Effector memory CD4-positive, alpha-beta T cell (primary cell): ENCODE measurements around the gene CALHM6.

Source experiments
- DNase-seq, 3 donors: peaks; one replicate each; pipeline ENCODE4 v3.0.0-alpha.2; 2020
- H3K27ac ChIP-seq: 2 replicates; pipeline ENCODE4 v1.7.0; 2013; ENCODE audit warnings: mild to moderate bottlenecking, low read length, moderate library complexity; ENCODE audit not compliant: insufficient read depth, poor library complexity, severe bottlenecking
- H3K27me3 ChIP-seq: replicated peaks from 2 replicates; pipeline ENCODE4 v1.7.0; 2013; ENCODE audit warnings: mild to moderate bottlenecking, low read length; ENCODE audit not compliant: insufficient read depth, control insufficient read depth, poor library complexity, severe bottlenecking
- H3K36me3 ChIP-seq: 2 replicates; pipeline ENCODE4 v1.7.0; 2013; ENCODE audit warnings: mild to moderate bottlenecking, low read length, moderate library complexity; ENCODE audit not compliant: control insufficient read depth, insufficient read depth
- H3K4me1 ChIP-seq: 2 replicates; pipeline ENCODE4 v1.7.0; 2013; ENCODE audit warnings: low read length, mild to moderate bottlenecking; ENCODE audit not compliant: control insufficient read depth, insufficient read depth, poor library complexity, severe bottlenecking
- H3K4me3 ChIP-seq: 2 replicates; pipeline ENCODE4 v1.7.0; 2013; ENCODE audit warnings: low read length, low read depth, mild to moderate bottlenecking; ENCODE audit not compliant: insufficient read depth, poor library complexity, severe bottlenecking
- H3K9me3 ChIP-seq: 2 replicates; pipeline ENCODE4 v1.7.0; 2013; ENCODE audit warnings: mild to moderate bottlenecking, low read length, moderate library complexity; ENCODE audit not compliant: control insufficient read depth

CALHM6 gene

DNA sequence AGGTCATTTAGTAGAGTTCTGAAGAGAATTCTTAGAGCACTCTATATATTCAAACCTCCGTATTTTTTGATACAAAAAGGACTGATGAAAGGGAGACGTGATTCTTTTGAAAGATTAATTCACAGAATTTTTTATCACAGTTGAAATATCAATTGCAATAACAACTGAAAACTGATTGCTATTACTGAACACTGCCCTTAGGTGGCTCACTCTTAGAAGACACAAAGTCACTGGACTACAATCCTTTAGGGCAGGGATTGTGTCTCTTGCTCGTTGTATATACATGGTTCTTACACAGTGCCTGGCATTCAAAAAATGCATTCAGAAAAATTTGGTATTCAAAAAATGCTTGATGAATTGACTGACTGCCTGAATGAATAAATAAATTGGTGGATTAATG lies 17.1 kb upstream of the CALHM6 start:
- H3K4me3 ChIP-seq, result no peak overlapping the region
- no peak overlapping the region for H3K27ac ChIP-seq
- H3K36me3 ChIP-seq, result no peaks in the 10 kb centered on the region

DNA sequence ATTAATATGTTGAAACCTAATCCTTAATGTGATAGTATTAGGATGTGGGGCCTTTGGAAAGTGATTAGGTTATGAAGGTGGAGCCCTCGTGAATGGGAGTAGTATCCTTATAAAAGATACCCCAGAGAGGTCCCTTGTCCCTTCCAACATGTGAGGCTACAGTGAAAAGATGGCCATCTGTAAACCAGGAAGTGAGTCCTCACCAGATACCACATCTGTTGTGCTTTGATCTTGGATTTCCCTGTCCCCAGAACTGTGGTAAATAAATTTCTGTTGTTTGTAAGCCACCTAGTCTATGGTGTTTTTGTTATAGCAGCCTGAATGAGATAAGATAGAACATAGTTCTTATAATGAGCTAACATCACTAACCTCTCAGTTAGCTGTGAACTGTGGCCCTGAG lies 16.6 kb upstream of the CALHM6 start:
- no peaks in the 10 kb centered on the region for H3K27me3 ChIP-seq
- peaks cover 3% of the 10 kb centered on the region for H3K4me1 ChIP-seq
- H3K4me3 ChIP-seq, result no peak overlapping the region
- H3K27ac ChIP-seq, result no peak overlapping the region
- DNase-seq, result no peak
- H3K9me3 ChIP-seq, result no peaks in the 10 kb centered on the region
- no peaks in the 10 kb centered on the region for H3K36me3 ChIP-seq

More for the DNA sequence above, 17.1 kb upstream of the CALHM6 start:
- no peaks in the 10 kb centered on the region for H3K9me3 ChIP-seq
- H3K4me1 ChIP-seq, result peaks cover 3% of the 10 kb centered on the region
- no peak for DNase-seq
- no peaks in the 10 kb centered on the region for H3K27me3 ChIP-seq

DNA sequence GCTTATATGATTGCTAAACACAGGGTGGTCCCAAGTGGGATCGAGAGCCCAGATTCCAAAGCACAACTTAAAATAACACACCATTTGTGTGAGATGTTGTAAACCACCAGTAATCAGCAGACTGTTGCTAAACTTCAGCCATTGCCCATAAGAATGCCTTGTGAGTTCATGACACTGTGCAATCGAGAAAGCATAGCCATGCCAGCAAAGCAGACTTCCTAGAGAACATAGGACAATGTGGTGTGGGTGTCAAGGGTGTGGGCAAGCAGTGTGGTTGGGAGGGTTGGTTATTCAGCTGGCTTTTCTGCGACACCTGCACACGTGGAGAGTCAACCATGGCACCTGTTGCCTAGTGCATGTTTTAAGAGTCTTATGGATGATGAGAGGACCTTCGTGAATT lies 16.1 kb upstream of the CALHM6 start:
- no peak overlapping the region for H3K27ac ChIP-seq
- H3K36me3 ChIP-seq, result no peaks in the 10 kb centered on the region
- peaks cover 3% of the 10 kb centered on the region for H3K4me1 ChIP-seq
- H3K4me3 ChIP-seq, result no peak overlapping the region
- DNase-seq, result no peak
- H3K9me3 ChIP-seq, result no peaks in the 10 kb centered on the region
- H3K27me3 ChIP-seq, result no peaks in the 10 kb centered on the region

DNA sequence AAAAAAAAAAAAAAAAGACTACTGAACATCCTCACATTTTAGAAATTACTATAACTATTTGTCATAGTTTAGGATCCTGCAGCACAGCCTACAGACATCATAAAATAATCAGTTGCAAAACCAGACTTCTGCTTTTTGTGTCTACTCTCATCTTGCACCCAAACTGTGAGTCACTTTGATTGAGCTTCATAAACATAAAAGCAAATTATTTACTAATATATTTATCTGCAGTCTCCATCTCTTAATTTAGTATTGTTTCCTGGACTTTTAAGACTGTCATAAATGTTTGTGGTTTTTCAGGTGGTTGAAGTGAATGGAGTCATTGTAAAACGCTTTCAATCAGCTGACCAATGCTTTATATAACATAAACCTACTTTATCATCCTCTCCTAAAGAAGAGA lies 14.8 kb upstream of the CALHM6 start:
- DNase-seq, result no peak
- H3K4me3 ChIP-seq, result no peak overlapping the region
- H3K36me3 ChIP-seq, result no peaks in the 10 kb centered on the region
- H3K4me1 ChIP-seq, result peaks cover 3% of the 10 kb centered on the region
- no peak overlapping the region for H3K27ac ChIP-seq
- H3K9me3 ChIP-seq, result no peaks in the 10 kb centered on the region
- no peaks in the 10 kb centered on the region for H3K27me3 ChIP-seq

DNA sequence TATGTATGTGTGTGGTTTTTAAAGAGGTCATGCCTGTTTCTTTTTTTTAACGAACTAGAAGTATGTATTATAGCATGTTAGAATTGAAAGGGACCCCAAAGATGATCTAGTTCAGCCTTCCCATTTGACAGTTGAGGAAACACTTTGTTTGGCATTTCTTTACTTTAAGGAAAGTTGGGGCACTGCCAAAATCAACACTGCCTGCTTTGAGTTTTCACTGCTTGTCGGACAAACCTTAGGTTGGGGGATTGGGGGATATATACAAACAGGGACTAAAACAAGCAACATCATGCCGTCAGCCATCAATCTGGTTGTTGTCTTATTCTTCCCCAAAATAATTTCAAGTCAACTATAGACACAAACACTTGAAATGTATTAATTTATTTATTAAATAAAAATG lies 14.1 kb upstream of the CALHM6 start:
- DNase-seq, result no peak
- H3K36me3 ChIP-seq, result no peaks in the 10 kb centered on the region
- H3K27ac ChIP-seq, result no peak overlapping the region
- H3K27me3 ChIP-seq, result no peaks in the 10 kb centered on the region
- no peak overlapping the region for H3K4me3 ChIP-seq
- peaks cover 3% of the 10 kb centered on the region for H3K4me1 ChIP-seq
- no peaks in the 10 kb centered on the region for H3K9me3 ChIP-seq

DNA sequence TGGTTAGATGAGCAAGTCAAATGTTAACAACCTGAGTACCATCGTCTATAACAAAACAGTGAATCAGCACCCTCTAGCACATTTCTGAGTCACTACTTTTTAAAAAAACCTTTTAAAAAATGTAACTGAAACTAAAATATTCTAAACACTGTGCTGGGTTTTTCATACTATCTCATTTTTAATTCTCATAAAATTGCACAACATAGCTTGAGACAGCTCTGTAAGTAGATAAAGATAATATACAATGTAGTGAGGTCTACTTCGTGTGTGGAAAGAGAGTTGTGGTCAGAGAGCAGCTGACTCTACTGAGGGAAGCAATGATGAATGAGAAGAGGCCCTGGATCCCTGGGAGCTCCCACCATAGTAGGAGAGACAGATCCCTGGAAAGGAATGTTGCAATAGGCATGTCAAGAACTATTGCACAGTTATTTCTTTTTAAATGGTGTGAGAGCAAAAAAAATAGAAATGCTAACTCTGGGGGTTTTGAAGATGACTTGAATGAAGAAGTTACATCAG lies 13.6 kb upstream of the CALHM6 start:
- H3K9me3 ChIP-seq, result no peaks in the 10 kb centered on the region
- no peaks in the 10 kb centered on the region for H3K36me3 ChIP-seq
- H3K27me3 ChIP-seq, result no peaks in the 10 kb centered on the region
- no peak overlapping the region for H3K4me3 ChIP-seq
- DNase-seq, result no peak
- H3K4me1 ChIP-seq, result peaks cover 3% of the 10 kb centered on the region
- no peak overlapping the region for H3K27ac ChIP-seq

DNA sequence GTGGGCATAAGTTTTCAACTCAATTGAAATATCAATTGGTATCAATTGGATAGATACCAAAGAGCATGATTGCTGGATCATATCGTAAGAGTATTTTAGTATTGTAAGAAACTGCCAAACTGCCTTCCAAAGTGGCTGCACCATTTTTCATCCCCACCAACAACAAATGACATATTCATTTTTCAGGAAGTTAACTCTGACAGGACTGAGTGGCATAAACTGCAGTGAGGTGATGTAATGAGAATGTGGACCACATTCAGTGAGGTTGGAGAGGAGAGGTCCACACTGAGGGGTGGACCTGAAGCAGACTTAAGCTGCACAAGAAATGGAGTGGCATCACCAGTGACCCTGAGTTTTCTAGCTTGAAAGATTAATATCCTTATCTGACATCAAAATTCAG lies 11.6 kb upstream of the CALHM6 start:
- H3K36me3 ChIP-seq, result no peaks in the 10 kb centered on the region
- no peak for DNase-seq
- H3K4me1 ChIP-seq, result no peaks in the 10 kb centered on the region
- H3K27me3 ChIP-seq, result no peaks in the 10 kb centered on the region
- H3K27ac ChIP-seq, result no peak overlapping the region
- H3K9me3 ChIP-seq, result no peaks in the 10 kb centered on the region
- H3K4me3 ChIP-seq, result no peak overlapping the region

DNA sequence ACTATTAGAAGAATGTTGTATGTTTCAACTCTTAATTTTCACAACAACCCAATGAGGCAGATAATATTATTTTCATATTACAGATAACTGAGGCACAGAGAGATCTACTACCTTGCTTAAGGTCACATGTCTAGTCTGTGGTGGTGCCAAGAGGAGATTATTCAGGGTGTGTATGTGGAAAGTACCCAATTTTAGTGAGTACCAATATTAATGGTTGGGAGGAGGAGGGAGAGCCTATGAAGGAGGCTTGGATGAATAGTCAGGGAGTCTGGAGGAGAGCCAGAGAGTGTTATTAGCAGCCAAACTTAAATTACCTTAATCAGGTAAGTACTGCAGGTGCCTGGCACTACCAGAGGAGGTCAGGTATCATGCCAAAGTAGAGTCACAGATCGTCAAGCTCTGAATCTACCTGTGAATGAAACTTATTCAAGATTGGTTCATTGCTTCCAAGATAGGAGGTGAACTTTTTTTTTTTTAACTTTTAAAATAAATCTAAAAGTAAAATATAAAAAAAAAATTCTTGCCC lies 10.9 kb upstream of the CALHM6 start:
- H3K4me3 ChIP-seq, result no peak overlapping the region

DNA sequence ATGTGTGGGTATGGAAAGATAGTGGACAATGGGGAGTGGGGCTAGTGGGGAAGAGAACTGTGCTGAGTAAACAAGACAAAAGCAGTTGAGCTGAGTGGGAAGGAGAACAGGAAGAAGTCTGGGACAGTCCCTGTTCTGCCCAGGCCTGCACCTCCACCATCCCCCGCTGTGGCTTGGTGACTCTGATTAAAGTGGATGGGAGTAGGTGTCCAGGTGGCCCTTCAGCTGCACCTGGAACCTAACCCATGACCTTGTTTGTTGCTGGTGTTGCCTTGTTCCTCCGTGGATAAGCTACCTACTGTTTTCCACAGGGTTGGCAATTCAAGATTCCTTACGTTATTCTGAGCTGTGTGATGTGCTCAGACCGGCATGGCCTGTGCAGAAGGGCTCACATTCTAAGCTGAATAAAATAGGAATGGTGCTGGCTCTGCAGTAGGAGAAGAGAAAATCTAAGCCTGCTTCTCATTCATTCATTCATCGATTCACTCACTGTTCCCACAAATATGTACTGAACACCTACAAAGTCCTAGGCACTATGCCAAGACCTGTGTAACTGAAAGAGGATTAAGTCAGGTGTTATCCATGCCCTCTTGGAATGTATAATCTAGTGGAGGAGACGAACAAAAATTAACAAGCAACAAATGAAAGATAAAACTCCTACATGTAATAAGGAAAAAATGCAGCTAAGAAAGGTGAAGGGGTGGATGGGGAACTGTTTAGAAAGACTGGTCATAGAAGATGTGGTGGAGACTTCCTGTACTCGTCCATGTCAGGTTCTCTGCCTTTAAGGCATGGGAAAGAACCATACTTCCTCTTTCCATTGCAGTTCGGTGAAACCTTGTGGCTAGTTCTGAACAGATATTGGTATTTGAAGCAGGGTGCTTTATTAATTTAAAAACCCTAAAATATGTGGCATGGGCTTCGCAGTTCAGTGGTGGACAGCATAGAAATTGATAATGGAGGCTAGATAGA lies 10.1 kb upstream of the CALHM6 start:
- Histone ChIP-seq H3K27ac (no peak overlapping the region), H3K4me1 (no peaks in the 10 kb centered on the region), H3K9me3 (no peaks in the 10 kb centered on the region), H3K36me3 (no peaks in the 10 kb centered on the region), H3K4me3 (no peak overlapping the region), H3K27me3 (no peaks in the 10 kb centered on the region)
- DNase-seq, result no peak

More for the DNA sequence above, 10.9 kb upstream of the CALHM6 start:
- H3K9me3 ChIP-seq, result no peaks in the 10 kb centered on the region
- no peaks in the 10 kb centered on the region for H3K27me3 ChIP-seq
- no peaks in the 10 kb centered on the region for H3K4me1 ChIP-seq
- no peak for DNase-seq
- H3K27ac ChIP-seq, result no peak overlapping the region
- no peaks in the 10 kb centered on the region for H3K36me3 ChIP-seq

DNA sequence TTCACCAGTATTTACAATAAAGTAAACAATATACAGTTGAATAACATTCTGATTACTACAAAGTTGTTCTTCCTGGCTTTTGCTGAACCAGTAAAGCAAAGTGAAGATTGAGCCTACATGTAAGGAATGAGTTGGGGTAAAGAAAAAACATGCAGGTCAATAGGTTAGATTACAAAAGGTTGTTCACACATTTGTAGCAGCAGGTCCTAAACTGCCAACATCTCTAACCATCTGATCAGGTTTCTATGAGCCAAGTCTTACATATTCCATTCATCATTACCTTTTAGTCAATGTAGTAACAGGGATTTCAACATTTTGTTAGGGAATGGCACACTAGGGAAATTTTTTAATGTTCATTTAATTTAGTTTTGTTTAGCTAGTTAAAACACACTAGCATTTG lies 9.3 kb upstream of the CALHM6 start:
- Histone ChIP-seq H3K27ac (no peak overlapping the region), H3K9me3 (no peaks in the 10 kb centered on the region), H3K27me3 (no peaks in the 10 kb centered on the region), H3K4me1 (no peaks in the 10 kb centered on the region), H3K36me3 (no peaks in the 10 kb centered on the region), H3K4me3 (no peak overlapping the region)
- no peak for DNase-seq
